WTC11 (cell line): ENCODE data around the gene FCER1G.

Experiments
- CTCF ChIP-seq: fragments of 200-600 bp; IDR thresholded peaks from 2 replicates; pipeline ENCODE4 v1.8.0; 2022; ENCODE audit warnings: antibody characterized with exemption
- TF ChIP-seq, protein P1 (sequence below): sonication (generic); formaldehyde crosslinking; IDR thresholded peaks from 2 replicates; pipeline ENCODE4 v1.8.0; 2022; ENCODE audit warnings: mild to moderate bottlenecking, missing genetic modification reagents

- TF ChIP-seq, protein P1, sequence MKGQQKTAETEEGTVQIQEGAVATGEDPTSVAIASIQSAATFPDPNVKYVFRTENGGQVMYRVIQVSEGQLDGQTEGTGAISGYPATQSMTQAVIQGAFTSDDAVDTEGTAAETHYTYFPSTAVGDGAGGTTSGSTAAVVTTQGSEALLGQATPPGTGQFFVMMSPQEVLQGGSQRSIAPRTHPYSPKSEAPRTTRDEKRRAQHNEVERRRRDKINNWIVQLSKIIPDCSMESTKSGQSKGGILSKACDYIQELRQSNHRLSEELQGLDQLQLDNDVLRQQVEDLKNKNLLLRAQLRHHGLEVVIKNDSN (CRISPR knock-in tag) = no peak
- TF ChIP-seq CTCF = no peak
These were observed 40.2 kb upstream of the FCER1G start for GRCh38 chr1:161174911-161175310.
